GM12878 (cell line): ENCODE data around the gene KRT25. TPM values are rescaled to one million over a fixed set of nuclear protein-coding genes. Genes with fewer than 3 reads are reported as not detected.

Experiments used
- ATAC-seq: fragments of 200-7000 bp; cut with Tn5 transposase; 3 replicates; pipeline ENCODE4 v1.9.1; 2020; ENCODE audit warnings: mild to moderate bottlenecking, moderate library complexity
- BruUV-seq: library from RNA; stranded (reverse); fragments of 400-500 nt; replicated peaks from 2 replicates; lab custom pipeline; 2021; lab: Mats Ljungman, UMichigan
- CTCF ChIA-PET: fragments of 300-600 bp; sonication (Branson Sonifier 250); formaldehyde crosslinking; extraction: SDS; loops from one replicate; lab custom pipeline; 2021; ENCODE audit warnings: inconsistent platforms; lab: Yijun Ruan, JAX
- POLR2A ChIA-PET: fragments of 350-600 bp; formaldehyde crosslinking; extraction: SDS; loops from one replicate; lab custom pipeline; 2021; ENCODE audit warnings: inconsistent platforms; lab: Charles Lee
- RAD21 ChIA-PET: fragments of 300-600 bp; sonication (Branson Sonifier 250); formaldehyde crosslinking; loops from one replicate; lab custom pipeline; 2023; ENCODE audit warnings: antibody characterized with exemption; ENCODE audit not compliant: unreplicated experiment; lab: Charles Lee
- SMC1A ChIA-PET: fragments of 300-600 bp; sonication (Branson Sonifier 250); formaldehyde crosslinking; loops from one replicate; lab custom pipeline; 2023; ENCODE audit not compliant: unreplicated experiment, uncharacterized antibody; lab: Charles Lee
- DNase-seq: peaks from one replicate; pipeline ENCODE4 v3.0.0-alpha.2; 2011; ENCODE audit warnings: low read depth, low spot score
- FAIRE-seq: peaks from 3 replicates; lab custom pipeline; 2011; peaks lifted over from hg19 to GRCh38; lab: Jason Lieb, UNC
- H2AFZ ChIP-seq: 2 replicates; pipeline ENCODE4 v1.6.0; 2011; ENCODE audit warnings: low read depth, low read length, control low read depth; ENCODE audit not compliant: control insufficient read depth
- H3K27ac ChIP-seq: 2 replicates; pipeline ENCODE4 v1.5.1; 2011; ENCODE audit warnings: control low read depth; ENCODE audit not compliant: control insufficient read depth, insufficient read depth
- H3K27me3 ChIP-seq, 2 experiments: replicated peaks in 1 of 2; 2 replicates each; pipeline versions ENCODE4 v1.6.0 to v1.6.1; 2011; ENCODE audit warnings: low read length in 1 of 2; ENCODE audit not compliant: control insufficient read depth in 2 of 2, insufficient read depth in 2 of 2
- H3K36me3 ChIP-seq, 2 experiments: 2 replicates each; pipeline ENCODE4 v1.5.1; 2011; ENCODE audit warnings: low read length in 1 of 2; ENCODE audit not compliant: control insufficient read depth in 2 of 2, insufficient read depth in 2 of 2
- H3K4me1 ChIP-seq: 2 replicates; pipeline ENCODE4 v1.6.1; 2011; ENCODE audit warnings: mild to moderate bottlenecking, low read length, moderate library complexity, mixed read lengths; ENCODE audit not compliant: control insufficient read depth, insufficient read depth
- H3K4me2 ChIP-seq: 2 replicates; pipeline ENCODE4 v1.6.0; 2011; ENCODE audit warnings: control low read depth; ENCODE audit not compliant: control insufficient read depth, insufficient read depth
- H3K4me3 ChIP-seq: fragments of 200-600 bp; sonication (generic); 2 replicates; pipeline ENCODE4 v1.5.1; 2016
- H3K79me2 ChIP-seq: 2 replicates; pipeline ENCODE4 v1.6.0; 2011; ENCODE audit warnings: low read length; ENCODE audit not compliant: control insufficient read depth, insufficient read depth
- H3K9ac ChIP-seq: 2 replicates; pipeline ENCODE4 v1.8.0; 2011; ENCODE audit warnings: low read length, control low read depth, mixed read lengths; ENCODE audit not compliant: control insufficient read depth, insufficient read depth
- H3K9me3 ChIP-seq: replicated peaks from 3 replicates; pipeline ENCODE4 v1.5.1; 2011; ENCODE audit warnings: mild to moderate bottlenecking, low read length; ENCODE audit not compliant: control insufficient read depth, insufficient read depth
- H4K20me1 ChIP-seq: 2 replicates; pipeline ENCODE4 v1.6.0; 2011; ENCODE audit not compliant: control insufficient read depth, insufficient read depth
- KAT2A ChIP-seq: conservative IDR thresholded peaks from 2 replicates; pipeline ENCODE4 v1.6.1; 2011; ENCODE audit warnings: low read depth, low read length; ENCODE audit not compliant: control insufficient read depth
- RAD21 ChIP-seq: IDR thresholded peaks from 2 replicates; pipeline ENCODE4 v1.6.1; 2011; ENCODE audit warnings: mild to moderate bottlenecking, low read depth, low read length, moderate library complexity; ENCODE audit not compliant: insufficient read depth
- TAF1 ChIP-seq: IDR thresholded peaks from 2 replicates; pipeline ENCODE4 v1.6.1; 2011; ENCODE audit warnings: mild to moderate bottlenecking, low read depth, low read length, borderline replicate concordance
- WGBS: methylation state at CpG from one replicate; pipeline ENCODE4 v1.1.6; 2016; ENCODE audit warnings: low lambda C conversion rate; ENCODE audit not compliant: insufficient replicate concordance, insufficient coverage; ENCODE audit errors: missing lambda C conversion rate; 5-methylcytosine and 5-hydroxymethylcytosine counted together
- in situ Hi-C: fragments of 300-500 bp; cut with MboI; formaldehyde crosslinking; loops from 9 replicates; pipeline ENCODE4 v1.14.3; 2018; ENCODE audit warnings: mixed read lengths
- intact Hi-C: fragments of 100-400 bp; cut with micrococcal nuclease; formaldehyde crosslinking; loops from one replicate; pipeline ENCODE4 v1.14.2; 2022; ENCODE audit not compliant: unreplicated experiment
- polyA plus RNA-seq, 11 experiments: library from polyadenylated mRNA; depleted of rRNA in 4 of 11; unstranded in 6 of 11; stranded (reverse) in 5 of 11; fragments of >200 nt; fragmentation: Nextera tagmentation in 4 of 11; fragmentation: Illumina TruSeq in 1 of 11; extraction: Ambion mirVana in 4 of 11; extraction: Trizol in 1 of 11; gene quantifications; 1 replicate in 1 of 11; 2 replicates in 10 of 11; pipeline versions ENCODE4 v1.2.1 to v1.2.3, GENCODE V29; 2011 to 2016; ENCODE audit warnings: inconsistent platforms in 2 of 11, missing spikeins in 2 of 11, low read depth in 1 of 11
- total RNA-seq, 4 experiments: library from RNA; depleted of rRNA in 3 of 4; stranded (reverse); fragments of >200 nt in 3 of 4; fragmentation: Illumina TruSeq in 1 of 4; extraction: Trizol in 1 of 4; gene quantifications; 2 replicates each; pipeline versions ENCODE4 v1.2.1 to v1.2.3, GENCODE V29; 2013 to 2021
- TF ChIP-seq, protein P1 (sequence below), 3 experiments: IDR thresholded peaks in 2 of 3; conservative IDR thresholded peaks in 1 of 3; 2 replicates each; pipeline ENCODE4 v1.5.1; 2011; ENCODE audit warnings: low read depth in 3 of 3, low read length in 3 of 3, mild to moderate bottlenecking in 3 of 3, control low read depth in 2 of 3, moderate library complexity in 2 of 3, inconsistent platforms in 1 of 3, mixed read lengths in 1 of 3; ENCODE audit not compliant: control insufficient read depth in 2 of 3, insufficient read depth in 1 of 3; ENCODE audit errors: extremely low read depth in 1 of 3

KRT25 gene
- total and polyA plus RNA-seq, 10 of the 15 experiments (the other 5 are each of a cell fraction or from before 2014, with no cell fraction given) = not detected

DNA sequence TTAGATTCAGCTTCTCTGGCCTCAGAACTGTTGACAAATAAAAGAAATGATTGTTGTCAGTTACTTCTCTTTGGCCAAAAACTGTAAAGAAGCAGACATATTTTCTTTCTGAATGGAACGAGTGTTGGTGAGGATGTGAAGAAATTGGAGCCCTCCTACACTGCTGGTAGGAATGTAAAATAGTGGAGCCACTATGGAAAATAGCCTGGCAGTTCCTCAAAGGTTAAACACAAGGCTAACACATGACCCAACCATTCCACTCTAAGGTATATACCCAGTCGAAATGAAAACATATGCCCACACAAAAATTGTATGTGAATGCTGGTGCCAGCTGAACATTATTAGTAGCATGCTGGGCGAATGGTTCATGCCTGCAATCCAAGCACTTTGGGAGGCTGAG is 37.4 kb downstream of the KRT25 start (continued):
- TF ChIP-seq, protein P1, sequence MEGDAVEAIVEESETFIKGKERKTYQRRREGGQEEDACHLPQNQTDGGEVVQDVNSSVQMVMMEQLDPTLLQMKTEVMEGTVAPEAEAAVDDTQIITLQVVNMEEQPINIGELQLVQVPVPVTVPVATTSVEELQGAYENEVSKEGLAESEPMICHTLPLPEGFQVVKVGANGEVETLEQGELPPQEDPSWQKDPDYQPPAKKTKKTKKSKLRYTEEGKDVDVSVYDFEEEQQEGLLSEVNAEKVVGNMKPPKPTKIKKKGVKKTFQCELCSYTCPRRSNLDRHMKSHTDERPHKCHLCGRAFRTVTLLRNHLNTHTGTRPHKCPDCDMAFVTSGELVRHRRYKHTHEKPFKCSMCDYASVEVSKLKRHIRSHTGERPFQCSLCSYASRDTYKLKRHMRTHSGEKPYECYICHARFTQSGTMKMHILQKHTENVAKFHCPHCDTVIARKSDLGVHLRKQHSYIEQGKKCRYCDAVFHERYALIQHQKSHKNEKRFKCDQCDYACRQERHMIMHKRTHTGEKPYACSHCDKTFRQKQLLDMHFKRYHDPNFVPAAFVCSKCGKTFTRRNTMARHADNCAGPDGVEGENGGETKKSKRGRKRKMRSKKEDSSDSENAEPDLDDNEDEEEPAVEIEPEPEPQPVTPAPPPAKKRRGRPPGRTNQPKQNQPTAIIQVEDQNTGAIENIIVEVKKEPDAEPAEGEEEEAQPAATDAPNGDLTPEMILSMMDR (IDR thresholded peaks at IDR 0.05 in 2 of 3, conservative IDR thresholded peaks at IDR 0.05 in 1 of 3; ENCODE audit: control insufficient read depth in 2 of 3, extremely low read depth in 1 of 3, insufficient read depth in 1 of 3, low read depth in 3 of 3, low read length in 3 of 3) = no peak

DNA sequence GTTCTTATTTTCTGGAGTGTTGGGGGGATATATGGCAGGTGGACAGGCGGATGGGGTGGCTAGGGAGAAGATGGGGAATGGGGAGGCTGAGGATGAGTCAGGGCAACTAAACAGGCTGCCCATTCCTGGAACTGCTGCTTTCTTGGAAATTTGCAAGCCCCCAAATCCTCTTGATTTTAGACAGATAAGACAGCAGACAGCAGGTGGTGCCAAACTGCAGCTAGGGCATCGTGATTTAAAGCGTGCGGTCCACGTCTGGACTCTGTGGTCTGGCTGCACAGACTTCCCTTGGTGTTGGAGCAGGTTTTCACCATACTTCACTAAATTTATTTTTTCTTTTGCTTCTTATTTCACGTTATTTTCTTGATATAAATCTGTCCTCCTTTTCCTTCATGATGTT is 40.7 kb downstream of the KRT25 start:
- FAIRE-seq (no peak), ATAC-seq (no peak), DNase-seq (no peak)
- H3K36me3 ChIP-seq = no peaks in the 10 kb centered on the region
- H3K9ac ChIP-seq = no peak overlapping the region
- TF ChIP-seq TAF1 (no peak), KAT2A (no peak), RAD21 (peak; percentile 26; the same call in 1 of the 2 replicates)
- TF ChIP-seq, protein P1 (IDR thresholded peaks at IDR 0.05 in 2 of 3, conservative IDR thresholded peaks at IDR 0.05 in 1 of 3; ENCODE audit: control insufficient read depth in 2 of 3, extremely low read depth in 1 of 3, insufficient read depth in 1 of 3, low read depth in 3 of 3, low read length in 3 of 3) = peak in 1 of 3 experiments; percentile 5; a peak in 1 of 6 replicates
- no TSS peak for BruUV-seq
- no peaks in the 10 kb centered on the region for H3K4me1 ChIP-seq
- intact Hi-C loops (no loop called here), in situ Hi-C loops (no loop called here)
- no peaks in the 10 kb centered on the region for H3K79me2 ChIP-seq
- H3K9me3 ChIP-seq = no peaks in the 10 kb centered on the region
- WGBS = 31% methylated on average over 6 of the region's 6 CpGs
- ChIA-PET SMC1A (no interaction called here), RAD21 (no interaction called here), CTCF (no interaction called here), POLR2A (no interaction called here)
- H2AFZ ChIP-seq = no peak overlapping the region
- H3K4me2 ChIP-seq = no peak overlapping the region
- peaks cover 0 to 3% of the 10 kb centered on the region in 2 experiments; a peak in 1 of 4 replicates for H3K27me3 ChIP-seq
- H3K4me3 ChIP-seq = no peak overlapping the region
- H3K27ac ChIP-seq = no peak overlapping the region
- no peaks in the 10 kb centered on the region for H4K20me1 ChIP-seq
